NB4 (cell line): ENCODE data around the gene HIF1A.

Experiments
- DNase-seq: peaks from one replicate; pipeline ENCODE4 v3.0.0; 2010; ENCODE audit warnings: low read depth
- H3K4me3 ChIP-seq: one replicate; pipeline ENCODE4 v1.5.1; 2011; ENCODE audit warnings: mild to moderate bottlenecking, low read depth, low read length, moderate library complexity
- MYC ChIP-seq: IDR thresholded peaks from 2 replicates; pipeline ENCODE4 v1.6.1; 2011; ENCODE audit warnings: low read depth, low read length
- POLR2A ChIP-seq: IDR thresholded peaks from 2 replicates; pipeline ENCODE4 v1.6.1; 2011; ENCODE audit warnings: mild to moderate bottlenecking; ENCODE audit not compliant: insufficient read length; ENCODE audit errors: extremely low read depth
- TF ChIP-seq, protein P1 (sequence below): IDR thresholded peaks from one replicate; pipeline ENCODE4 v1.5.1; 2012; ENCODE audit warnings: low read depth, low read length
- TF ChIP-seq, protein P2 (sequence below): IDR thresholded peaks from 2 replicates; pipeline ENCODE4 v1.6.1; 2011; ENCODE audit warnings: low read depth, low read length

HIF1A gene

DNA sequence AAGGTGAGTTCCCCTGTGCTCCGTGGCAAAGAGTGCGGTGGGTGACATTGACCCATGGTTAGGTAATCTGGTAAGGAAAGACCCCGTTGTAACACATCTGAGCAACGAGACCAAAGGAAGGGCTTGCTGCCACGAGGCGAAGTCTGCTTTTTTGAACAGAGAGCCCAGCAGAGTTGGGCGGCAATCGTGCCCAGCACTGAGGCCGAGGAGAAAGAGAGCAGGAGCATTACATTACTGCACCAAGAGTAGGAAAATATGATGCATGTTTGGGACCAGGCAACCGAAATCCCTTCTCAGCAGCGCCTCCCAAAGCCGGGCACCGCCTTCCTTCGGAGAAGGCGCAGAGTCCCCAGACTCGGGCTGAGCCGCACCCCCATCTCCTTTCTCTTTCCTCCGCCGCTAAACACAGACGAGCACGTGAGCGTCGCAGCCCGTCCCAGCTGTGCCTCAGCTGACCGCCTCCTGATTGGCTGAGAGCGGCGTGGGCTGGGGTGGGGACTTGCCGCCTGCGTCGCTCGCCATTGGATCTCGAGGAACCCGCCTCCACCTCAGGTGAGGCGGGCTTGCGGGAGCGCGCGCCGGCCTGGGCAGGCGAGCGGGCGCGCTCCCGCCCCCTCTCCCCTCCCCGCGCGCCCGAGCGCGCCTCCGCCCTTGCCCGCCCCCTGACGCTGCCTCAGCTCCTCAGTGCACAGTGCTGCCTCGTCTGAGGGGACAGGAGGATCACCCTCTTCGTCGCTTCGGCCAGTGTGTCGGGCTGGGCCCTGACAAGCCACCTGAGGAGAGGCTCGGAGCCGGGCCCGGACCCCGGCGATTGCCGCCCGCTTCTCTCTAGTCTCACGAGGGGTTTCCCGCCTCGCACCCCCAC is at the start of gene HIF1A:
Gene HIF1A (plus strand): TSS at position 684 of the 865 bp plus-strand sequence. CDS start 292 bp downstream, outside the sequence.
- DNase-seq: peak; percentile 99
- peak within 1 kb of the TSS; percentile 84 for H3K4me3 ChIP-seq

DNA sequence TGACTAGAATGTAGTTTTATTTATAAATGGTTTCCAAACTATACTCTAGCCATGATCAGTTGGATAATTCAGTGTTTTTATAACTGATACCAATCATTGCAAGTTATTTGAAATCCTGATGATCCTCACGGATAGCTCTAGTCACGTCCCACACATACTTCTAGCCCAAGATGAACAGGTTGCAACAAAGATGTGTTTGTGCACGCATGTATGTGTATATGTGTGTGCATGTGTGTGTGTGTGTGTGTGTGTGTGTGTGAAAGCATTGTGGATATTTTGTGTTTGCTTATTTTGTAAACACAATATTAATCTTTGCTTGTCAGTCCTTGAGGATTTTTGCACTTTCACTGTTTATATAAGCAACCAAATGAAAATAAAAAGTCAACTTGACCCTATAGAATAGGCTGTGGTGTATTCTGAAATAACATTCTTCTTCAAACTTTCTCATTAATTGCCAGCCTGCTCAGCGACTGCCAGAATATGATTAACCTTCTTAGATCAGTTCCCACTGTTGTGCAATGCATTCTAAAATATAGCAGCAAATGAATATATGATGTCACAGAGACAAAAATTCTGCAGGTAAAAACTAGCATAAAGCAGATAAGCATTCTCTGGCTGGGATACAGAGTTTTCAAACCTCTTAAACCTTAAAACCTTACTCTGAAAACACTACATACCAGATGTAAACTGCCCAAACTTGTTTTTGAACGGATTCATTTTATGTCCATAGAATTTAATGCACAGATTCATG is 48.8 kb upstream of the HIF1A start:
- no peak for DNase-seq
- no peak overlapping the region for H3K4me3 ChIP-seq
- TF ChIP-seq POLR2A: no peak
- no peak for TF ChIP-seq MYC
- TF ChIP-seq, protein P1, sequence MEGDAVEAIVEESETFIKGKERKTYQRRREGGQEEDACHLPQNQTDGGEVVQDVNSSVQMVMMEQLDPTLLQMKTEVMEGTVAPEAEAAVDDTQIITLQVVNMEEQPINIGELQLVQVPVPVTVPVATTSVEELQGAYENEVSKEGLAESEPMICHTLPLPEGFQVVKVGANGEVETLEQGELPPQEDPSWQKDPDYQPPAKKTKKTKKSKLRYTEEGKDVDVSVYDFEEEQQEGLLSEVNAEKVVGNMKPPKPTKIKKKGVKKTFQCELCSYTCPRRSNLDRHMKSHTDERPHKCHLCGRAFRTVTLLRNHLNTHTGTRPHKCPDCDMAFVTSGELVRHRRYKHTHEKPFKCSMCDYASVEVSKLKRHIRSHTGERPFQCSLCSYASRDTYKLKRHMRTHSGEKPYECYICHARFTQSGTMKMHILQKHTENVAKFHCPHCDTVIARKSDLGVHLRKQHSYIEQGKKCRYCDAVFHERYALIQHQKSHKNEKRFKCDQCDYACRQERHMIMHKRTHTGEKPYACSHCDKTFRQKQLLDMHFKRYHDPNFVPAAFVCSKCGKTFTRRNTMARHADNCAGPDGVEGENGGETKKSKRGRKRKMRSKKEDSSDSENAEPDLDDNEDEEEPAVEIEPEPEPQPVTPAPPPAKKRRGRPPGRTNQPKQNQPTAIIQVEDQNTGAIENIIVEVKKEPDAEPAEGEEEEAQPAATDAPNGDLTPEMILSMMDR: no peak
- TF ChIP-seq, protein P2, sequence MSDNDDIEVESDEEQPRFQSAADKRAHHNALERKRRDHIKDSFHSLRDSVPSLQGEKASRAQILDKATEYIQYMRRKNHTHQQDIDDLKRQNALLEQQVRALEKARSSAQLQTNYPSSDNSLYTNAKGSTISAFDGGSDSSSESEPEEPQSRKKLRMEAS: no peak

More for the DNA sequence above, at the start of gene HIF1A:
- TF ChIP-seq, protein P1: peak; percentile 29
- TF ChIP-seq MYC (peak; percentile 81), POLR2A (peak; percentile 92)
- TF ChIP-seq, protein P2: peak; percentile 98

DNA sequence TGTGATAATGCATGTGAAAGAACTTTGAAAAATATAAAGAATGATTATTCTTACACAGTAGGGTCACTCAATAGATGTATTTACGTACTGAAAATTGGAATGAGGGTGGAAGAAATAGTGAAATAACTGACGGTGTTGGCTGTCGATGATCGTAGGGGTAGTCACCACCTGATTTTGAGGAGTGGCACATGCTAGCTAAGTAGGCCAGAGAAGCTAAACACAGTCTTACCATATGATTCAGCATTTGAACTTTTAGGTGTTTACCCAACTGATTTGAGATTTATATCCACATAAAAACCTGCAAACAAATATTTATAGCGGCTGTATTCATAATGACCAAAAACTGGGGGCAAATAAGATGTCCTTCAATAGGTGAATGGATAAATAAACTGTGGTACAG is 47.6 kb upstream of the HIF1A start:
- H3K4me3 ChIP-seq: no peak overlapping the region
- DNase-seq: no peak
- no peak for TF ChIP-seq MYC
- TF ChIP-seq, protein P2: no peak
- TF ChIP-seq POLR2A: no peak
- TF ChIP-seq, protein P1: no peak

DNA sequence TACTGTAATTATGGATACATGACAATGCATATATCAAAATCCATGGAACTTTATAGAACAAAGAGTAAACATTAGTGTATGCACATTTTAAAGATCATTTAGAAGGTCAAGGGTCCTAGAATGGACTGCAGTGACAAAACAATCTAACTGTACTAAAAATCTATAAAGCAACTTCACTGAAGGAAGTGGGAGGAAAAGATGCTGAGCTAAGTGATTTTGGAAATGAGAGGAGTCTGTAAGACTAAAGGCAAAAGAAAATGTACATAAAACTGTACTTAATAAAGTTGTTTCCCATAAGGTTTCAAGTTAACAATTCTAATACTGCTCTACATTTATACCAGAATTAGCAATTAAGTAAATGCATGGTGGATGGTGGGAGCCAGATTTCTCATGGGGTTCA is 46.9 kb upstream of the HIF1A start:
- no peak overlapping the region for H3K4me3 ChIP-seq
- TF ChIP-seq, protein P2: no peak
- TF ChIP-seq, protein P1: no peak
- DNase-seq: no peak

DNA sequence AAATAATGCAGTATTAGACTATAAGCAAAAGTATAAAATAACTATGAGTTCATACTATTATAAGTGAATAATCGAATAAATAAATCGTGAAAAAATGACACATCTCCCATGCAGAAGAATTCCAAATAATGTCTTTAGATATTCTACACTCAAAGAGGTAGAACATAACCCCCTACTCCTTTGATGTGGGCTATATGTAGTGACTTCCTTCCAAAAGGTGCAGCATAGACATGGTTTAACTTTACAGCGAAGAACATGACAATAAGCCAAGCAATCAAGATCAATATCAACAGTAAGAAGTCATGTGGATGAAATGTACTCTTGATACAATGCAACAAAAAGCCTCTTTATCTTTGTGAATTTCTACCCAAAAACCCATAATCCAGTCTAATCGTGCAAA is 46.0 kb upstream of the HIF1A start:
- no peak for DNase-seq
- TF ChIP-seq, protein P2: no peak
- TF ChIP-seq POLR2A (no peak), MYC (no peak)
- TF ChIP-seq, protein P1: no peak
- H3K4me3 ChIP-seq: no peak overlapping the region
